HepG2 (cell line): ENCODE measurements around the gene ADCY7. TPM values are rescaled to one million over a fixed set of nuclear protein-coding genes. Genes with fewer than 3 reads are reported as not detected.
A peak's percentile ranks its signal among the peaks of the same experiment; 100 is the strongest.

ENCODE experiments used
- ARHGAP35 ChIP-seq: sonication (generic); formaldehyde crosslinking; IDR thresholded peaks from 2 replicates; pipeline ENCODE4 v1.9.0; 2022; ENCODE audit warnings: mild to moderate bottlenecking, inconsistent platforms, moderate library complexity, missing genetic modification reagents, borderline replicate concordance
- ATM ChIP-seq: fragments of 450-650 bp; IDR thresholded peaks from 2 replicates; pipeline ENCODE4 v1.7.1; 2017; ENCODE audit warnings: mild to moderate bottlenecking, borderline replicate concordance
- CBX1 ChIP-seq: IDR thresholded peaks from one replicate; pipeline ENCODE4 v1.6.1; 2016; ENCODE audit warnings: antibody characterized with exemption, low read depth
- CC2D1A ChIP-seq: sonication (generic); formaldehyde crosslinking; IDR thresholded peaks from 2 replicates; pipeline ENCODE4 v1.8.1; 2023; ENCODE audit warnings: mild to moderate bottlenecking, missing genetic modification reagents
- CCDC6 ChIP-seq: sonication (generic); formaldehyde crosslinking; IDR thresholded peaks from 2 replicates; pipeline ENCODE4 v1.8.1; 2022; ENCODE audit warnings: mild to moderate bottlenecking, missing genetic modification reagents, moderate library complexity
- ETV6 ChIP-seq: sonication (generic); formaldehyde crosslinking; conservative IDR thresholded peaks from 2 replicates; pipeline ENCODE4 v1.4.0; 2020; ENCODE audit warnings: missing genetic modification reagents
- FOXC1 ChIP-seq: sonication (generic); formaldehyde crosslinking; IDR thresholded peaks from 2 replicates; pipeline ENCODE4 v1.8.0; 2022; ENCODE audit warnings: mild to moderate bottlenecking, missing genetic modification reagents, borderline replicate concordance
- GATAD2A ChIP-seq: IDR thresholded peaks from 2 replicates; pipeline ENCODE4 v1.6.1; 2016
- HES4 ChIP-seq: sonication (generic); formaldehyde crosslinking; IDR thresholded peaks from 2 replicates; pipeline ENCODE4 v1.9.0; 2021; ENCODE audit warnings: mild to moderate bottlenecking, missing genetic modification reagents, borderline replicate concordance
- HOXA3 ChIP-seq: sonication (generic); formaldehyde crosslinking; IDR thresholded peaks from 2 replicates; pipeline ENCODE4 v1.5.0; 2020; ENCODE audit warnings: missing genetic modification reagents
- KLF11 ChIP-seq: IDR thresholded peaks from 2 replicates; pipeline ENCODE4 v1.6.1; 2016; ENCODE audit warnings: missing compliant biosample characterization
- NCOR1 ChIP-seq: fragments of 200-600 bp; sonication (generic); IDR thresholded peaks from 2 replicates; pipeline ENCODE4 v1.7.0; 2017; ENCODE audit warnings: antibody characterized with exemption, low read length, borderline replicate concordance
- NPAS2 ChIP-seq: sonication (generic); formaldehyde crosslinking; IDR thresholded peaks from 2 replicates; pipeline ENCODE4 v1.8.0; 2022; ENCODE audit warnings: mild to moderate bottlenecking, missing genetic modification reagents, borderline replicate concordance
- NR3C1 ChIP-seq: sonication (generic); formaldehyde crosslinking; IDR thresholded peaks from 2 replicates; pipeline ENCODE4 v1.4.0; 2020; ENCODE audit warnings: missing genetic modification reagents
- RFX1 ChIP-seq: fragments of 450-650 bp; IDR thresholded peaks from 2 replicates; pipeline ENCODE4 v1.6.1; 2017
- SRY ChIP-seq: sonication (generic); formaldehyde crosslinking; IDR thresholded peaks from 2 replicates; pipeline ENCODE4 v1.8.0; 2022; ENCODE audit warnings: mild to moderate bottlenecking, missing genetic modification reagents
- TGIF2 ChIP-seq: IDR thresholded peaks from 2 replicates; pipeline ENCODE4 v1.6.1; 2016; ENCODE audit warnings: control low read depth, missing compliant biosample characterization
- ZNF12 ChIP-seq: sonication (generic); formaldehyde crosslinking; IDR thresholded peaks from 2 replicates; pipeline ENCODE4 v1.5.0; 2020; ENCODE audit warnings: missing genetic modification reagents
- ZNF124 ChIP-seq: sonication (generic); formaldehyde crosslinking; IDR thresholded peaks from 2 replicates; pipeline ENCODE4 v1.4.0; 2020; ENCODE audit warnings: missing genetic modification reagents
- ZNF557 ChIP-seq: sonication (generic); formaldehyde crosslinking; IDR thresholded peaks from 2 replicates; pipeline ENCODE4 v1.4.0; 2020; ENCODE audit warnings: missing genetic modification reagents
- ZNF558 ChIP-seq: sonication (generic); formaldehyde crosslinking; IDR thresholded peaks from 2 replicates; pipeline ENCODE4 v1.9.0; 2022; ENCODE audit warnings: mild to moderate bottlenecking, missing genetic modification reagents, borderline replicate concordance
- polyA plus RNA-seq, 8 experiments: library from polyadenylated mRNA; depleted of rRNA in 3 of 8; stranded (reverse) in 7 of 8; unstranded in 1 of 8; fragments of >200 nt; fragmentation: Illumina TruSeq in 4 of 8; extraction: Trizol in 4 of 8; gene quantifications; 2 replicates each; pipeline versions ENCODE4 v1.2.1 to v1.2.3, GENCODE V29; 2011 to 2016; ENCODE audit warnings: low read depth in 4 of 8, missing spikeins in 1 of 8, mixed read lengths in 1 of 8; ENCODE audit not compliant: insufficient read depth in 1 of 8
- total RNA-seq, 5 experiments: library from RNA; depleted of rRNA; stranded (reverse); fragments of >200 nt; fragmentation: Illumina TruSeq; extraction: Trizol; gene quantifications; 2 replicates each; pipeline ENCODE4 v1.2.3, GENCODE V29; 2016; ENCODE audit warnings: low read depth in 1 of 5
- TF ChIP-seq, protein P1 (sequence below): sonication (generic); formaldehyde crosslinking; IDR thresholded peaks from 2 replicates; pipeline ENCODE4 v1.8.0; 2022; ENCODE audit warnings: mild to moderate bottlenecking, missing genetic modification reagents, moderate library complexity
- TF ChIP-seq, protein P2 (sequence below): sonication (generic); formaldehyde crosslinking; IDR thresholded peaks from 2 replicates; pipeline ENCODE4 v1.4.0; 2020; ENCODE audit warnings: mild to moderate bottlenecking, low read depth, missing genetic modification reagents
- TF ChIP-seq, protein P3 (sequence below): IDR thresholded peaks from 2 replicates; pipeline ENCODE4 v1.4.0; 2020; ENCODE audit warnings: mild to moderate bottlenecking, missing genetic modification reagents

The ADCY7 gene
- total and polyA plus RNA-seq, 2 of the 13 experiments (the other 11 are each of a cell fraction or from before 2014, with no cell fraction given), result 2.2 to 4.3 TPM

DNA sequence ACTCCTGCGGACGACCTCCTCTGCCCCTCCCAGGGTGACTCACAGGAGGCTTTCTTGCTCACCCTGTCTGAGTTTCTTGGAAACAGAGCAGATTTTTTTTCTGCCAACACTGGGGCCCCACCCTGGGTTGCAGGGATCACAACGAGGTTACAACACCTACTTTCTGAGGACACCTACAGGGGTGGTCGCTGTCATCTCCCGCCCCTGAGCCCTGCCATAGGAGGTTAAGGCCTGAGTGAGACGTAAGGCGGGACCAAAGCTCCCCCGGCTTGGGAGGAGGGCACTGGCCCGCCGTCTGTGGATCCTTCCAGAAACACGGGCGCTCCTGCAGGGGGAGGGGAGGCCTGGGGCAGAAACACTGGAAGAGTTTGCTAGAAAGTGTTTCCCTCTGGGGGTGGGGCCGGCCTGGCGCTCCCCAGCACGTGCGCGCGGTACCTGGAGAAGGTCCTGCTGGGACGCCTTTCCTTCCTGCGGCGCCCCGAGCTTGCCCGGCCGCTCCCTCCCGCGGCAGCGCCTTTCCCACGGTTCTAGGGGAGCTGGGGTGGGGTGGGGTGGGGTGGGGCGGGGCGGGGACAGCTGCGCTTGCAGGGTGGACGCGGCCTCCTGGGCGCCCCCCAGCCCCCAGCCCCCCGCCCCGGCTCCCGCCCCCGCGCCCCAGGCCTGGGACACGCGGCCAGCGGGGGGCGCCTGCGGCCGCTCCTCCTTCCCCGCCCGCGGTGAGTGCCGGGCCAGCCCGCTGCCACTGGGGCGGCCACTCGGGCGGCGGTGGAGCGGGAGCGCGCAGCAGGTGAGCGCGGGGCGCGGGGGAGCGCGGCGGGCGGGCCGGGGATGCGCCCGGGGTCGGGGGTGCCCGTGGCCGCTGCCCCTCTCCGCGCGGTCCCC is 20.7 kb upstream of the ADCY7 start (continued):
- no peak for TF ChIP-seq ZNF557 (CRISPR knock-in tag)
- TF ChIP-seq SRY (CRISPR knock-in tag), result no peak
- TF ChIP-seq CBX1, result no peak
- no peak for TF ChIP-seq RFX1
- TF ChIP-seq CCDC6, result no peak
- TF ChIP-seq NCOR1, result no peak
- no peak for TF ChIP-seq ZNF124 (CRISPR knock-in tag)
- TF ChIP-seq, protein P1, sequence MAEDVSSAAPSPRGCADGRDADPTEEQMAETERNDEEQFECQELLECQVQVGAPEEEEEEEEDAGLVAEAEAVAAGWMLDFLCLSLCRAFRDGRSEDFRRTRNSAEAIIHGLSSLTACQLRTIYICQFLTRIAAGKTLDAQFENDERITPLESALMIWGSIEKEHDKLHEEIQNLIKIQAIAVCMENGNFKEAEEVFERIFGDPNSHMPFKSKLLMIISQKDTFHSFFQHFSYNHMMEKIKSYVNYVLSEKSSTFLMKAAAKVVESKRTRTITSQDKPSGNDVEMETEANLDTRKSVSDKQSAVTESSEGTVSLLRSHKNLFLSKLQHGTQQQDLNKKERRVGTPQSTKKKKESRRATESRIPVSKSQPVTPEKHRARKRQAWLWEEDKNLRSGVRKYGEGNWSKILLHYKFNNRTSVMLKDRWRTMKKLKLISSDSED, result no peak
- TF ChIP-seq, protein P2, sequence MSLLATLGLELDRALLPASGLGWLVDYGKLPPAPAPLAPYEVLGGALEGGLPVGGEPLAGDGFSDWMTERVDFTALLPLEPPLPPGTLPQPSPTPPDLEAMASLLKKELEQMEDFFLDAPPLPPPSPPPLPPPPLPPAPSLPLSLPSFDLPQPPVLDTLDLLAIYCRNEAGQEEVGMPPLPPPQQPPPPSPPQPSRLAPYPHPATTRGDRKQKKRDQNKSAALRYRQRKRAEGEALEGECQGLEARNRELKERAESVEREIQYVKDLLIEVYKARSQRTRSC (CRISPR knock-in tag), result no peak; the same call in 1 of the 2 replicates
- TF ChIP-seq NPAS2 (CRISPR knock-in tag), result no peak
- no peak for TF ChIP-seq NR3C1
- TF ChIP-seq ZNF558 (CRISPR knock-in tag), result no peak
- no peak for TF ChIP-seq ZNF12 (CRISPR knock-in tag)
- TF ChIP-seq KLF11 (CRISPR knock-in tag), result no peak
- TF ChIP-seq ETV6 (CRISPR knock-in tag), result no peak
- TF ChIP-seq, protein P3, sequence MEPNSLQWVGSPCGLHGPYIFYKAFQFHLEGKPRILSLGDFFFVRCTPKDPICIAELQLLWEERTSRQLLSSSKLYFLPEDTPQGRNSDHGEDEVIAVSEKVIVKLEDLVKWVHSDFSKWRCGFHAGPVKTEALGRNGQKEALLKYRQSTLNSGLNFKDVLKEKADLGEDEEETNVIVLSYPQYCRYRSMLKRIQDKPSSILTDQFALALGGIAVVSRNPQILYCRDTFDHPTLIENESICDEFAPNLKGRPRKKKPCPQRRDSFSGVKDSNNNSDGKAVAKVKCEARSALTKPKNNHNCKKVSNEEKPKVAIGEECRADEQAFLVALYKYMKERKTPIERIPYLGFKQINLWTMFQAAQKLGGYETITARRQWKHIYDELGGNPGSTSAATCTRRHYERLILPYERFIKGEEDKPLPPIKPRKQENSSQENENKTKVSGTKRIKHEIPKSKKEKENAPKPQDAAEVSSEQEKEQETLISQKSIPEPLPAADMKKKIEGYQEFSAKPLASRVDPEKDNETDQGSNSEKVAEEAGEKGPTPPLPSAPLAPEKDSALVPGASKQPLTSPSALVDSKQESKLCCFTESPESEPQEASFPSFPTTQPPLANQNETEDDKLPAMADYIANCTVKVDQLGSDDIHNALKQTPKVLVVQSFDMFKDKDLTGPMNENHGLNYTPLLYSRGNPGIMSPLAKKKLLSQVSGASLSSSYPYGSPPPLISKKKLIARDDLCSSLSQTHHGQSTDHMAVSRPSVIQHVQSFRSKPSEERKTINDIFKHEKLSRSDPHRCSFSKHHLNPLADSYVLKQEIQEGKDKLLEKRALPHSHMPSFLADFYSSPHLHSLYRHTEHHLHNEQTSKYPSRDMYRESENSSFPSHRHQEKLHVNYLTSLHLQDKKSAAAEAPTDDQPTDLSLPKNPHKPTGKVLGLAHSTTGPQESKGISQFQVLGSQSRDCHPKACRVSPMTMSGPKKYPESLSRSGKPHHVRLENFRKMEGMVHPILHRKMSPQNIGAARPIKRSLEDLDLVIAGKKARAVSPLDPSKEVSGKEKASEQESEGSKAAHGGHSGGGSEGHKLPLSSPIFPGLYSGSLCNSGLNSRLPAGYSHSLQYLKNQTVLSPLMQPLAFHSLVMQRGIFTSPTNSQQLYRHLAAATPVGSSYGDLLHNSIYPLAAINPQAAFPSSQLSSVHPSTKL, result peak; percentile 26; the same call in 1 of the 2 replicates
- TF ChIP-seq CC2D1A, result no peak
- 0 out of 2 replicates have a peak, but pooled peaks have one; percentile 14 for TF ChIP-seq GATAD2A
- 0 out of 2 replicates have a peak, but pooled peaks have one; percentile 23 for TF ChIP-seq HOXA3 (CRISPR knock-in tag)
- TF ChIP-seq TGIF2 (CRISPR knock-in tag), result no peak; the same call in 1 of the 2 replicates
- 0 out of 2 replicates have a peak, but pooled peaks have one; percentile 39 for TF ChIP-seq HES4 (CRISPR knock-in tag)
- TF ChIP-seq ATM, result no peak
- no peak for TF ChIP-seq FOXC1
- no peak for TF ChIP-seq ARHGAP35 (CRISPR knock-in tag)
